Neural crest cell (in vitro differentiated cells): ENCODE data around the gene SMYD2. TPM values are rescaled to one million over a fixed set of nuclear protein-coding genes. Genes with fewer than 3 reads are reported as not detected.

Experiments used
- DNase-seq: peaks from one replicate; pipeline ENCODE4 v3.0.0; 2021; ENCODE audit warnings: low read depth, mixed read lengths, low spot score
- H3K27ac Mint-ChIP-seq: one replicate; pipeline ENCODE4 v1.8.0; 2021; ENCODE audit warnings: mild to moderate bottlenecking, mixed read lengths; ENCODE audit not compliant: unreplicated experiment
- H3K27me3 Mint-ChIP-seq: 2 replicates; pipeline ENCODE4 v1.8.0; 2021; ENCODE audit warnings: low read depth, mild to moderate bottlenecking, mixed read lengths
- H3K36me3 Mint-ChIP-seq: 2 replicates; pipeline ENCODE4 v1.8.0; 2021; ENCODE audit warnings: low read depth, mild to moderate bottlenecking, mixed read lengths
- H3K4me1 Mint-ChIP-seq: 2 replicates; pipeline ENCODE4 v1.8.0; 2021; ENCODE audit warnings: mixed read lengths
- H3K4me3 Mint-ChIP-seq: one replicate; pipeline ENCODE4 v1.8.0; 2021; ENCODE audit warnings: mild to moderate bottlenecking, mixed read lengths
- H3K9me3 Mint-ChIP-seq: 2 replicates; pipeline ENCODE4 v1.8.0; 2021; ENCODE audit warnings: mixed read lengths
- CTCF ChIP-seq: fragments of 200-600 bp; sonication (generic); conservative IDR thresholded peaks from 2 replicates; pipeline ENCODE4 v1.5.0; 2021; ENCODE audit warnings: antibody characterized with exemption, mild to moderate bottlenecking
- total RNA-seq: library from RNA; stranded (reverse); gene quantifications from 2 replicates; pipeline ENCODE4 v1.2.1, GENCODE V29; 2021

SMYD2 gene
- total RNA-seq, 1 donor from 2014 or later, result 59.3 TPM

GRCh38 chr1:214290424-214291037 lies 9.6 kb downstream of the SMYD2 start:
- H3K4me1 Mint-ChIP-seq, result peaks cover 48% of the 10 kb centered on the region
- no peak overlapping the region for H3K27ac Mint-ChIP-seq
- H3K27me3 Mint-ChIP-seq, result no peaks in the 10 kb centered on the region
- H3K36me3 Mint-ChIP-seq, result peaks cover 10% of the 10 kb centered on the region
- no peak overlapping the region for H3K4me3 Mint-ChIP-seq
- H3K9me3 Mint-ChIP-seq, result no peaks in the 10 kb centered on the region
- no peak for DNase-seq
- no peak for TF ChIP-seq CTCF

- peaks cover 7% of the 10 kb centered on the region for H3K36me3 Mint-ChIP-seq
- no peak for TF ChIP-seq CTCF
- H3K27me3 Mint-ChIP-seq, result no peaks in the 10 kb centered on the region
Measured at GRCh38 chr1:214292322-214292721, 11.4 kb downstream of the SMYD2 start.

GRCh38 chr1:214295934-214296333 lies 15.0 kb downstream of the SMYD2 start:
- H3K4me3 Mint-ChIP-seq, result no peak overlapping the region
- H3K36me3 Mint-ChIP-seq, result peaks cover 14% of the 10 kb centered on the region
- H3K4me1 Mint-ChIP-seq, result peaks cover 52% of the 10 kb centered on the region
- no peak for DNase-seq
- no peak for TF ChIP-seq CTCF
- peaks cover 5% of the 10 kb centered on the region for H3K9me3 Mint-ChIP-seq
- H3K27me3 Mint-ChIP-seq, result no peaks in the 10 kb centered on the region
- H3K27ac Mint-ChIP-seq, result no peak overlapping the region

More at GRCh38 chr1:214292322-214292721, 11.4 kb downstream of the SMYD2 start:
- Mint-ChIP-seq H3K4me3 (no peak overlapping the region), H3K9me3 (no peaks in the 10 kb centered on the region), H3K27ac (no peak overlapping the region), H3K4me1 (peaks cover 66% of the 10 kb centered on the region)
- DNase-seq, result no peak

- Mint-ChIP-seq H3K27ac (no peak overlapping the region), H3K9me3 (peaks cover 5% of the 10 kb centered on the region), H3K27me3 (no peaks in the 10 kb centered on the region), H3K4me3 (no peak overlapping the region), H3K36me3 (peaks cover 14% of the 10 kb centered on the region), H3K4me1 (peaks cover 45% of the 10 kb centered on the region)
- no peak for DNase-seq
- TF ChIP-seq CTCF, result no peak
Measured at GRCh38 chr1:214296860-214297745, 16.1 kb downstream of the SMYD2 start.

- Mint-ChIP-seq H3K4me1 (peaks cover 50% of the 10 kb centered on the region), H3K9me3 (peaks cover 5% of the 10 kb centered on the region), H3K27ac (no peak overlapping the region), H3K36me3 (peaks cover 13% of the 10 kb centered on the region), H3K27me3 (no peaks in the 10 kb centered on the region), H3K4me3 (no peak overlapping the region)
- DNase-seq, result no peak
- no peak for TF ChIP-seq CTCF
Measured at GRCh38 chr1:214300149-214300780, 19.3 kb downstream of the SMYD2 start.
